Activated T-helper 2 cell treated with anti-CD3 and anti-CD28 coated beads, Interferon-gamma antibody, Interleukin-2, Interleukin-4, amounts not matched to agents 10 μg/mL and 5 μg/mL and 100 μg/mL, durations not matched to agents 14 hours and 24 hours and 36 hours (primary cell): ENCODE data around the gene ZFP2. TPM values are rescaled to one million over a fixed set of nuclear protein-coding genes. Genes with fewer than 3 reads are reported as not detected.
"Not testable (repeated sequence)": the region's sequence is repeated elsewhere in the genome, so short reads cannot be mapped to it uniquely, and the experiment has no call there.

Source experiments
- DNase-seq: peaks from one replicate; pipeline ENCODE4 v3.0.0; 2021; ENCODE audit warnings: low spot score
- H3K27ac Mint-ChIP-seq: one replicate; pipeline ENCODE4 v1.8.0; 2021; ENCODE audit warnings: mixed read lengths
- H3K27me3 Mint-ChIP-seq: one replicate; pipeline ENCODE4 v1.8.0; 2021; ENCODE audit warnings: low read depth, mixed read lengths
- H3K36me3 Mint-ChIP-seq: one replicate; pipeline ENCODE4 v1.8.0; 2021; ENCODE audit warnings: low read depth, mixed read lengths
- H3K4me1 Mint-ChIP-seq: one replicate; pipeline ENCODE4 v1.8.0; 2021; ENCODE audit warnings: low read depth, mixed read lengths
- H3K4me3 Mint-ChIP-seq: one replicate; pipeline ENCODE4 v1.8.0; 2021; ENCODE audit warnings: low read depth, mild to moderate bottlenecking, moderate library complexity, mixed read lengths
- H3K9me3 Mint-ChIP-seq: one replicate; pipeline ENCODE4 v1.8.0; 2021; ENCODE audit warnings: mixed read lengths
- intact Hi-C: fragments of 100-400 bp; cut with micrococcal nuclease; formaldehyde crosslinking; loops from one replicate; pipeline ENCODE4 v1.15.1; 2023
- total RNA-seq: library from RNA; stranded (reverse); gene quantifications from 2 replicates; pipeline ENCODE4 v1.2.3, GENCODE V29; 2022

Gene ZFP2
- 0.18 TPM in 1 of 2 replicates, not detected in the other for total RNA-seq

DNA sequence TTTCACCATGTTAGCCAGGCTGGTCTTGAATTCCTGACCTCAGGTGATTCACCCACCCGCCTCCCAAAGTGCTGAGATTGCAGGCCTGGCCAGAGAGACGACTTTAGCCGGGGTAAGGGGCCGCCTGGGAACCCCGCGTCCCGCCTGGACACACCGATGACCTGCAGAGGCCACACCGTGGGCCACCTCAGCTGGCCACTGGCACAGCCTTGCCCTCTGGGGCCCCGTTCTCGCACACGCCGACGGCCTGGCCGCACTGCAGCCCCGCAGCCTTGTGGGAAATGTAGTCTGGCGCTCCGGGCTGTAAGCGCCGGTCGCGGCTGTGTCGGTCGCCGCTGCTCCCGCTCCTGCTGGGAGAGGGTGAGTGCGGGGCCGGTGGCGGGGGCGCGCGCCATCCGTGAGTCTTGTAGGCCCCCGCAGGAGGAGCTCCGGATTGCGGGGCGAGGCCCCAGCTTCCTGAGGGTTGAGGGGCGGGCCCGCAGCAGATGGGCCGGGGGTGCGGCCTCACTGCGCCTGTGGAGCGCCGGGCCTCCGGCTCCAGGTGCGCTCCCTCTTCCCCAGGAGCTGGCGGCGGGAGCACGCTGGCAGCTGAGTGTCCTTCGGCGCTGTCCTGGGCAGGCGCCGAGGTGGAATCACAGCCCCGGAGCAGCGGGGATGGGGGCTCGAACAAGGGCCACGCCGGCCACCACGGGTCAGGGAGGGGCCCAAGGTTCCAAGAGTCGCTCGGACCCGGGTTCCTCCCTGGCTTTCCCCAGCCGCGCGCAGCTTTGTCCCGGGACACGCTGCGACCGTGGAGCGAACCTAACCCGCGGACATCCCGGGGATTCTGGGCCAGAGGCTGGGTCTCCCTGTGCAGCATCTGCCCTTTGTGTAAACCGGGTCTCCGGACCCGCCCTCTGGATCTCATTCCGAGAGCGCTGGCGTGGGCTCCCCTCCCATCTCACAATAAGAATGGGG, at the start of gene ZFP2:
TSS of gene ZFP2 (plus strand) at position 299 of the 957 bp plus-strand sequence. CDS start 35,401 bp downstream, outside the sequence.
- Mint-ChIP-seq H3K36me3 (peaks cover 9% of the 10 kb centered on the region), H3K4me3 (peak within 1 kb of the TSS; percentile 51)

DNA sequence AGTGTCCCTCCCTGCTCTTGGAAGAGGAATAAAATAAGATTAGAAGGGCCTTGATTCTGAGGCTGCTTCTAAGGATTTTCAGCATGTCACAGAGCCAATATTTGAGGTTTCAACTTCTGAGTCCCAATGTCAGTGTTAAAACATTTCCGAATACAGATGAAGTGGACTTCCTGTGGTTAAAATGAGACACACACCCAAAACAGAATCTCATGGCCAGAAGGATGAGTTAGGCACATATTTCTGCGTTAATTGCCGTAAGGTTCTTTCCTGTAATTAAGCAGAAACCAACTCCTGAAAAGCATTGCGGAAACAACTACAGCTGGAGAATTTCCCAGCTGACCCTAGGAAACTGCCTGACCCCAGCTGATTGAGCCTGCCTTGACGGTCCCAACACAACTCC, 46.4 kb upstream of the ZFP2 start:
- H3K27me3 Mint-ChIP-seq, result no peaks in the 10 kb centered on the region
- no peak overlapping the region for H3K4me3 Mint-ChIP-seq
- intact Hi-C loops, result no loop called here
- no peaks in the 10 kb centered on the region for H3K4me1 Mint-ChIP-seq
- no peak for DNase-seq
- H3K36me3 Mint-ChIP-seq, result no peaks in the 10 kb centered on the region
- H3K9me3 Mint-ChIP-seq, result peaks cover 15% of the 10 kb centered on the region
- no peak overlapping the region for H3K27ac Mint-ChIP-seq

More for the DNA sequence above, at the start of gene ZFP2:
- Mint-ChIP-seq H3K9me3 (peaks cover 48% of the 10 kb centered on the region), H3K27me3 (no peaks in the 10 kb centered on the region), H3K4me1 (no peaks in the 10 kb centered on the region), H3K27ac (no peak within 1 kb of the TSS)
- intact Hi-C loops, result no loop called here
- no peak for DNase-seq

DNA sequence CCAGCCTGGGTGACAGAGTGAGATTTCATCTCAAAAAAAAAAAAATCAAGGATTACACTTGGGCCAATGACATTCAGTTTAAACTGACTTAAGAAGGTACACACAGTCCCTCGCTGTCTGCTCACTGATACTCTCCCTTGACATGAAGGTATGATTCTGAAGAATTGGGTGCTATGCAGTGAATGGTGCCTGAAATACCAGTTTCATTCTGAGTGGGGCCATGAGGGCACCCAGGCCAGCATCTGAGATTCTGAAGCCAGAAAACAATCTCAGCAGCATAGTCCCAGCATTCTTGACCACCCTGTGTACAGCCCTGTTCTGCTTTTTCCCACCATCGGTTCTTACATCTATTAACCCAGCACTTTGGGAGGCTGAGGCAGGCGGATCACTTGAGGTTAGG, 43.8 kb upstream of the ZFP2 start:
- no peak overlapping the region for H3K27ac Mint-ChIP-seq
- intact Hi-C loops, result loop anchor here (10.0 kb wide), 1 partner anchor 227 kb away; the partner anchor contains the start of gene CLK4
- H3K9me3 Mint-ChIP-seq, result peaks cover 15% of the 10 kb centered on the region
- no peak for DNase-seq
- H3K4me1 Mint-ChIP-seq, result no peaks in the 10 kb centered on the region
- H3K36me3 Mint-ChIP-seq, result no peaks in the 10 kb centered on the region
- no peaks in the 10 kb centered on the region for H3K27me3 Mint-ChIP-seq
- no peak overlapping the region for H3K4me3 Mint-ChIP-seq

DNA sequence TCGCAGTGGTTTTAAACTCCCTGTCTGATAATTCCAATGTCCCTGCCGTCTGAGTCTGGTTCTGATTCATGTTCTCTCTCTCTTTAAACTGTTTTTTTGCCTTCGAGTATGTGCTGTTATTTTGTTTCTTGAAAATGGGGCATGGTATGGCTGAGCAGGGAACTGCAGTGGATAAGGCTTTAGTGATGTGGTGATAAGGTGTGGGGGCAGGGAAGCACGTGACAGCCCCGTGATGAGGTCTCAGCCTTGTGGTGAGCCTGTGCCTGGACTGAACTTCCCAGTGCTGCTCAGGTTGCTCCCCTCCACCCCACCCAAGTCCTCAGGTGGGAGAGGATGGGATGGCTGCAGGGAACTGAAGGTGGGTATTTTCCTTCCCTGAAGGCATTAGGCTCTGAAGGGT, 41.4 kb upstream of the ZFP2 start:
- H3K4me3 Mint-ChIP-seq, result no peak overlapping the region
- H3K9me3 Mint-ChIP-seq, result peaks cover 22% of the 10 kb centered on the region
- H3K4me1 Mint-ChIP-seq, result peaks cover 2% of the 10 kb centered on the region
- H3K36me3 Mint-ChIP-seq, result no peaks in the 10 kb centered on the region
- no peak overlapping the region for H3K27ac Mint-ChIP-seq
- H3K27me3 Mint-ChIP-seq, result no peaks in the 10 kb centered on the region
- DNase-seq, result no peak
- intact Hi-C loops, result loop anchor here (10.0 kb wide), 1 partner anchor 229 kb away; the partner anchor contains the start of gene CLK4

DNA sequence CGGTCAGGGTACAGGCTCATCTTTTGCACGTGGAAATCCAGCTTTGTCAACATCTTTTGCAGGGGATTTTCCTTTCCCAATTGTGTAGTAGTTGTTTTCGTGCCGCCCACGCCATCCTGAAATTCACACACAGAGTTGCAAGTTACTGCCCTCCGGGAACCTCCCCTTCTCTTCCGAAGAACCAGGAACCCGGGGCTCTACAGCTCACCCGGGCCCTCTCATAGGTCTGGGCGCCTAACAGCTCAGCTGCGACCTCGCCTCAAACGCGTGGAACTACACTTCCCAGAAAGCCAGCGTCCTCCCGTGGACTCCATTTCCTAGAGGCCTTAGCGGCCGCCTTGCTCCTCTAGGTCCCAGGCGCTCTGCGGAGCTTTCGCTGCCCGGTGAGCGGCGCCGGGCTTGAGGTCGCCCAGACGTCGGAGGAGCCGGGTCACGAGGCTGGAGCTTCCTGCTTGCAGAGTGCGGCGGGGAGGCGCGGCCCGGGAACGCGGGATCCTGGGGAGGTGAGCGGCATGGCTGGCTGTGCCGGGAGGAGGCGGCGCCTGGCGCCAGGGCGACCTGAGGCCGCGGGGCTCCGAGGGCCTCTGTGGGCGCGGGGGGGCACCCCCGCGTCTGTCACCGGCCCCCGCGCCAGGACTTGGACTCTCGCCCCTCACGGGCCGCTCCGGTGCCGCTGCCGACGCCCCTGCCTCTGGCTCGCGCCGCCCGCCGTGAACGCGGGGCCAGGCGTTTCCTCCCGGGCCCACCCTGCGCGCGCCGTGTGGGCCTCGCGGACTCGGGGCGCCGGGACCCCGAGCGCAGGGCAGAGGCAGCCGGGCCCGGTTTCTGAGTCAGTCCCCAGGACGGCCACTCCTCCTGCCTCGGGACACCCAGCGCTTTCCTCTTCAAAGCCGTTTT, 35.8 kb upstream of the ZFP2 start, which contains the start of gene ZNF354B:
TSS of gene ZNF354B (plus strand) at position 329 of the 897 bp plus-strand sequence. CDS start 1,095 bp downstream, outside the sequence.
- H3K4me3 Mint-ChIP-seq, result peak within 1 kb of the TSS; percentile 85
- DNase-seq, result peak; percentile 78
- H3K36me3 Mint-ChIP-seq, result peaks cover 35% of the 10 kb centered on the region
- H3K27me3 Mint-ChIP-seq, result no peaks in the 10 kb centered on the region
- intact Hi-C loops, result loop anchor here (1.0 to 10.0 kb wide), 4 partner anchors 130 to 235 kb away; partner anchors contain the start of genes CLK4, ZNF354A, ZNF354C and ZNF879
- H3K4me1 Mint-ChIP-seq, result peaks cover 18% of the 10 kb centered on the region
- peak within 1 kb of the TSS; percentile 64 for H3K27ac Mint-ChIP-seq
- H3K9me3 Mint-ChIP-seq, result peaks cover 19% of the 10 kb centered on the region

DNA sequence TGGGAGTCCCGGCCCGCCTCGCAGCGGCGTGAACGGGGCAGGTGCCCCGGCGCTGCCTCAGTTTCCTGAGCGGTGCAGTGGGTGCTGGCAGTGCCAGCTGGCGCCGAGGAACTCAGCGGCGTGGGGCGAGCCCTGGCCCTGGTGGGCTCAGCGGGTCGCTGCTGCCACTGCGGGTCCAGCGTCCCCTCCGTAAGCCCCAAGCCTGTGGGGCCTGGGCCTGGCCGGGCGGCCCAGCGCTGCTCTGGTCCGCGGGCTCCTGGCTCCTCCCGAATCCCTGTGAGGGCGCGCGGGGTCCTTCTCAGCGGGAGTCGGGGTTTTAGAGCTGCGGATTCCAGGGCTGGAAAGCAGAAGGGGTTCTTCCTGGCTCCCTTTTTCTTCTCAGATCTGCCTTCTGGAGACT, 35.1 kb upstream of the ZFP2 start:
- H3K27me3 Mint-ChIP-seq, DNase-seq, H3K27ac Mint-ChIP-seq, intact Hi-C loops, H3K4me3 Mint-ChIP-seq: not testable (repeated sequence)
- peaks cover 18% of the 10 kb centered on the region for H3K4me1 Mint-ChIP-seq
- H3K9me3 Mint-ChIP-seq, result peaks cover 21% of the 10 kb centered on the region
- H3K36me3 Mint-ChIP-seq, result peaks cover 42% of the 10 kb centered on the region

DNA sequence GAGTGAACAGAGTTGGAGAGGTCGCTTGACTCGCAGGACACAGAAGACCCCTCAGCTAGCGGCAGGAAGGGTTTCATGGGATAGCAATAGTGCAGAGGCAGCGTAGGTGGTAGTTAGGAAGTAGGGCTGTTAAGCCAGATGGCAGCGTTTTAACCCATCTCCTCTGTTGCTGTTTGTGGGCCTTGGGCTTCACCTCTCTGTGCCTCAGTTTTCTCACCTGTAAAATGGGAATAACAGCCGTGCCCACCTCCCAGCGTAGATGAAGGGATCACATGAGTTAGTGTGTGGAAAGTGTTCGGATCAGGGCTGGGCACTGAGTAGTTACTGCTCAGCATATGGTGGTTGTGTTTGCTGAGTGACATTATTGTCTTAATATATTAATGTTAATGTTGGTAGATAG, 34.1 kb upstream of the ZFP2 start:
- peak overlapping the region; percentile 24 for H3K27ac Mint-ChIP-seq
- intact Hi-C loops, result no loop called here
- H3K27me3 Mint-ChIP-seq, result no peaks in the 10 kb centered on the region

DNA sequence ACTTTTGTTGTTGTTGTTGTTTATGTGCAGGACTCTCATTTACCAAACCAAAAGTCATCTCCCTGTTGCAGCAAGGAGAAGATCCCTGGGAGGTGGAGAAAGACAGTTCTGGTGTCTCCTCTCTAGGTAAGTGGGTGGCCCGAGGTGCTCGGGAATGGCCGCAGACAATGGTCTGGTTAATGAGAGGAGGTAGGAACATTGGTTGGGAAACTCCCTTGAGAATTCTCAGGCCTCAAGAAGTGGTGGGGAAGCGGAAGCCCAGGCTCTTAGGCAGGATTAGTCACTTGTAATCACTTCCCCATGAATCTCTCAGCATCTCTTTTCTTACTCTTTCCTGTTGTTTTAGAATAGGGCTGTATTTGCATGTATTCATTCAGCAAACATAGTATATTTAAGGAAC, 28.8 kb upstream of the ZFP2 start:
- Mint-ChIP-seq H3K9me3 (peaks cover 48% of the 10 kb centered on the region), H3K36me3 (peaks cover 94% of the 10 kb centered on the region), H3K4me1 (peaks cover 6% of the 10 kb centered on the region), H3K4me3 (no peak overlapping the region), H3K27ac (no peak overlapping the region), H3K27me3 (no peaks in the 10 kb centered on the region)
- intact Hi-C loops, result no loop called here
- no peak for DNase-seq

More for the DNA sequence above, 34.1 kb upstream of the ZFP2 start:
- no peak for DNase-seq
- Mint-ChIP-seq H3K9me3 (peaks cover 31% of the 10 kb centered on the region), H3K4me3 (peak overlapping the region; percentile 82), H3K36me3 (peaks cover 52% of the 10 kb centered on the region), H3K4me1 (peaks cover 18% of the 10 kb centered on the region)

DNA sequence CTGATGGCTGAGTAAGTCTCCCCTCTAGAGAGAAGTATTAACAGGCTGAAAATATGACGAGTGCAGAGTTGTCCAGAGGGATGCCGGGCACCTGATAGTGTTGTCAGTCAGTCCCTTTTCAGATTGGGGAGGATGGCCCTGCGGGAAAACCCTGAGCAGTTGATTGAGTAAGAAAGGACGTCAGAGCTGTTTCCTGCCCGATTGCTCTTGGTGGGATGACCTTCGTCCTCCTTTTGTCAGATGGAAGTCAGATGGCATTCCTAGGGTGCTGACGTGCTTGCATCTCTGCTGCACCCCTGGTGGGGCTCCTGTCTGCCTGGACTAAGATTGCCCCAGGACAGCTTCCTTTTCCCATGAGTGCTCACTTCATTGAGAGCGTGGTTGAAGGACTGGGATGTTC, 26.1 kb upstream of the ZFP2 start:
- Mint-ChIP-seq H3K36me3 (peaks cover 97% of the 10 kb centered on the region), H3K4me3 (no peak overlapping the region), H3K27ac (no peak overlapping the region), H3K4me1 (no peaks in the 10 kb centered on the region), H3K27me3 (no peaks in the 10 kb centered on the region), H3K9me3 (peaks cover 69% of the 10 kb centered on the region)
- DNase-seq, result no peak
- intact Hi-C loops, result no loop called here

DNA sequence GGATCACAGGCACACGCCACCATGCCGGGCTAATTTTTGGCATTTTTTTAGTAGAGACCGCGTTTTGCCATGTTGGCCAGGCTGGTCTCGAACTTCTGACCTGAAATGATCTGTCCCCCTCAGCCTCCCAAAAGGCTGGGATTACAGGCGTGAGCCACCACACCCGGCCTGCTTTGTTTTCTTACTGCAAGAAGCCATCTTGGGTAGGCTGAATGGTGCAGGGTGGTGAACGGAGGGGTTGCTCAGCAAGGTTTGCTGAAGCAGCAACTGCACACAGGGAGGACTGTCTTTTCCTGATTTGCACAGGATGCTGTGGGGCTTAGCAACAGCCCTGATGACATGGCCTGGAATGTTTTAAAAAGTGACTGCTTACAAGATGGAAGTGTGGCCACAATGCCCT, 25.3 kb upstream of the ZFP2 start:
- Mint-ChIP-seq H3K4me1 (no peaks in the 10 kb centered on the region), H3K4me3 (no peak overlapping the region), H3K9me3 (peaks cover 77% of the 10 kb centered on the region), H3K27me3 (no peaks in the 10 kb centered on the region), H3K36me3 (peaks cover 97% of the 10 kb centered on the region), H3K27ac (no peak overlapping the region)
- DNase-seq, result no peak
- intact Hi-C loops, result no loop called here

DNA sequence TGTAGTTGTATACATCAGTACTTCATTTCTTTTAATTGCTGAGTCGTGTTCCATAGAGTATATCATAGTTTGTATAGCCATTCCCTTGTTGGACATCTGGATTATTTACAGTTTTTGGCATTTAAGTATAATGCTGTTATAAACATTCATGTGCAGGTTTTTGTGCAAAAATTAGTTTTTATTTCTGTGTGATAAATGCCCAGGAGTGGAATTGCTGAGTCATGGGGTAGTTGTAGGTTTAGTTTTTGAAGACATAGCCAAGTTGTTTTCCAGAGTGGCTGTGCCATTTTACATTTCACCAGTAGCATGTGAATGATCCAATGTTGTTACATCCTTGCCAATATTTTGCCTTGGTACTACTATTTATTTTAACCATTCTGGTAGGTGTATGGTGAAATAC, 23.4 kb upstream of the ZFP2 start:
- H3K27me3 Mint-ChIP-seq, result no peaks in the 10 kb centered on the region
- no peak overlapping the region for H3K27ac Mint-ChIP-seq
- H3K4me3 Mint-ChIP-seq, result no peak overlapping the region
- no peaks in the 10 kb centered on the region for H3K4me1 Mint-ChIP-seq
- intact Hi-C loops, result no loop called here
- peaks cover 97% of the 10 kb centered on the region for H3K36me3 Mint-ChIP-seq
- H3K9me3 Mint-ChIP-seq, result peaks cover 77% of the 10 kb centered on the region
- no peak for DNase-seq

DNA sequence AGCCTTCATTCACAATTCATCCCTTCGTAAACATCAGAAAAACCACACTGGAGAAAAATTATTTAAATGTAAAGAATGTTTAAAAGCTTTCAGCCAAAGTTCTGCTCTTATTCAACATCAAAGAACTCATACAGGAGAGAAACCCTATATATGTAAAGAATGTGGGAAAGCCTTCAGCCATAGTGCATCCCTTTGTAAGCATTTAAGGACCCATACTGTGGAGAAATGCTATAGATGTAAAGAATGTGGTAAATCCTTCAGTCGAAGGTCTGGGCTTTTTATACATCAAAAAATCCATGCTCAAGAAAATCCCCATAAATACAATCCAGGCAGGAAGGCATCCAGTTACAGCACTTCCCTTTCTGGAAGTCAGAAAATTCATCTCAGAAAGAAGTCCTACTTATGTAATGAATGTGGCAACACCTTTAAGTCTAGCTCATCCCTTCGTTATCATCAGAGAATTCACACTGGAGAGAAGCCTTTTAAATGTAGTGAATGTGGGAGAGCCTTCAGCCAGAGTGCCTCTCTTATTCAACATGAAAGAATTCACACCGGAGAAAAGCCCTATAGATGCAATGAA, 12.5 kb upstream of the ZFP2 start:
- Mint-ChIP-seq H3K9me3 (peaks cover 67% of the 10 kb centered on the region), H3K36me3 (peaks cover 89% of the 10 kb centered on the region)
- H3K27ac Mint-ChIP-seq, H3K4me3 Mint-ChIP-seq, intact Hi-C loops, DNase-seq, H3K4me1 Mint-ChIP-seq, H3K27me3 Mint-ChIP-seq: not testable (repeated sequence)
